ENCODE results near the gene ABHD11. TPM values are rescaled to one million over a fixed set of nuclear protein-coding genes. Genes with fewer than 3 reads are reported as not detected.
A peak's percentile ranks its signal among the peaks of the same experiment; 100 is the strongest.

The ABHD11 gene
- total and polyA plus RNA-seq, 9 of the 15 experiments (the other 6 are each of a cell fraction or from before 2014, with no cell fraction given): 7.7 to 44.2 (median 18.9) TPM

DNA sequence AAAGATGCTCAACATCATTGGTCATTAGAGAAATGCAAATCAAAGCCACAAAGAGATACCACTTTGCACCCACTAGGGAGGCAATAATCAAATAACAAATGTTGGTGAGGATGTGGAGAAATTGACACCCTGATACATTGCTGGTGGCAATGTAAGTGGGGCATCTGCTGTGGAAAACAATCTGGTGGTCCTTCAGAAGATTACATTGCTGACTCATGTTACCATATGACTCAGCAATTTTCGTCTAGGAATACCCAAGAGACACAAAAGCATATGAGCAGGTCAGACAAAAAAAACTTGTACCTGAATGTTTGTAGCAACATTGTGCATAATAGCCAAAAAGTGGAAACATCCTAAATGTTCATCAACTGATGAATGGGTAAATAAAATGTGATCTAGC is 36.3 kb upstream of the ABHD11 start (continued):
- TF ChIP-seq ZNF224 (CRISPR knock-in tag; IDR thresholded peaks at IDR 0.05): no peak
- 0 out of 4 replicates have a peak, but pooled peaks of 1 of the 2 experiments have one; percentile 23 for TF ChIP-seq FOXK2 (conservative IDR thresholded peaks at IDR 0.05 in 1 of 2, IDR thresholded peaks at IDR 0.05 in 1 of 2; ENCODE audit: low read depth in 2 of 2)
- peak; percentile 2 for TF ChIP-seq FOS (IDR thresholded peaks at IDR 0.05; ENCODE audit: extremely low read depth, insufficient read length)
- TF ChIP-seq RCOR1 (IDR thresholded peaks at IDR 0.05; ENCODE audit: borderline replicate concordance in 1 of 2, low read depth in 2 of 2, low read length in 2 of 2): 0 out of 4 replicates have a peak, but pooled peaks of 1 of the 2 experiments have one; percentile 21
- TF ChIP-seq CBX8 (IDR thresholded peaks at IDR 0.05; ENCODE audit: borderline replicate concordance, extremely low read depth, low read depth, low read length, poor library complexity, severe bottlenecking): no peak
- TF ChIP-seq, protein P1, sequence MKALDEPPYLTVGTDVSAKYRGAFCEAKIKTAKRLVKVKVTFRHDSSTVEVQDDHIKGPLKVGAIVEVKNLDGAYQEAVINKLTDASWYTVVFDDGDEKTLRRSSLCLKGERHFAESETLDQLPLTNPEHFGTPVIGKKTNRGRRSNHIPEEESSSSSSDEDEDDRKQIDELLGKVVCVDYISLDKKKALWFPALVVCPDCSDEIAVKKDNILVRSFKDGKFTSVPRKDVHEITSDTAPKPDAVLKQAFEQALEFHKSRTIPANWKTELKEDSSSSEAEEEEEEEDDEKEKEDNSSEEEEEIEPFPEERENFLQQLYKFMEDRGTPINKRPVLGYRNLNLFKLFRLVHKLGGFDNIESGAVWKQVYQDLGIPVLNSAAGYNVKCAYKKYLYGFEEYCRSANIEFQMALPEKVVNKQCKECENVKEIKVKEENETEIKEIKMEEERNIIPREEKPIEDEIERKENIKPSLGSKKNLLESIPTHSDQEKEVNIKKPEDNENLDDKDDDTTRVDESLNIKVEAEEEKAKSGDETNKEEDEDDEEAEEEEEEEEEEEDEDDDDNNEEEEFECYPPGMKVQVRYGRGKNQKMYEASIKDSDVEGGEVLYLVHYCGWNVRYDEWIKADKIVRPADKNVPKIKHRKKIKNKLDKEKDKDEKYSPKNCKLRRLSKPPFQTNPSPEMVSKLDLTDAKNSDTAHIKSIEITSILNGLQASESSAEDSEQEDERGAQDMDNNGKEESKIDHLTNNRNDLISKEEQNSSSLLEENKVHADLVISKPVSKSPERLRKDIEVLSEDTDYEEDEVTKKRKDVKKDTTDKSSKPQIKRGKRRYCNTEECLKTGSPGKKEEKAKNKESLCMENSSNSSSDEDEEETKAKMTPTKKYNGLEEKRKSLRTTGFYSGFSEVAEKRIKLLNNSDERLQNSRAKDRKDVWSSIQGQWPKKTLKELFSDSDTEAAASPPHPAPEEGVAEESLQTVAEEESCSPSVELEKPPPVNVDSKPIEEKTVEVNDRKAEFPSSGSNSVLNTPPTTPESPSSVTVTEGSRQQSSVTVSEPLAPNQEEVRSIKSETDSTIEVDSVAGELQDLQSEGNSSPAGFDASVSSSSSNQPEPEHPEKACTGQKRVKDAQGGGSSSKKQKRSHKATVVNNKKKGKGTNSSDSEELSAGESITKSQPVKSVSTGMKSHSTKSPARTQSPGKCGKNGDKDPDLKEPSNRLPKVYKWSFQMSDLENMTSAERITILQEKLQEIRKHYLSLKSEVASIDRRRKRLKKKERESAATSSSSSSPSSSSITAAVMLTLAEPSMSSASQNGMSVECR (CRISPR knock-in tag; IDR thresholded peaks at IDR 0.05): no peak
- TF ChIP-seq HDAC2 (IDR thresholded peaks at IDR 0.05): peak; percentile 71; the same call in 1 of the 2 replicates
- 0 out of 2 replicates have a peak, but pooled peaks have one; percentile 22 for TF ChIP-seq EP400 (IDR thresholded peaks at IDR 0.05)
- peak; percentile 81 for TF ChIP-seq ARID1B (IDR thresholded peaks at IDR 0.05)
- TF ChIP-seq, protein P2, sequence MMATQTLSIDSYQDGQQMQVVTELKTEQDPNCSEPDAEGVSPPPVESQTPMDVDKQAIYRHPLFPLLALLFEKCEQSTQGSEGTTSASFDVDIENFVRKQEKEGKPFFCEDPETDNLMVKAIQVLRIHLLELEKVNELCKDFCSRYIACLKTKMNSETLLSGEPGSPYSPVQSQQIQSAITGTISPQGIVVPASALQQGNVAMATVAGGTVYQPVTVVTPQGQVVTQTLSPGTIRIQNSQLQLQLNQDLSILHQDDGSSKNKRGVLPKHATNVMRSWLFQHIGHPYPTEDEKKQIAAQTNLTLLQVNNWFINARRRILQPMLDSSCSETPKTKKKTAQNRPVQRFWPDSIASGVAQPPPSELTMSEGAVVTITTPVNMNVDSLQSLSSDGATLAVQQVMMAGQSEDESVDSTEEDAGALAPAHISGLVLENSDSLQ (IDR thresholded peaks at IDR 0.05): 0 out of 2 replicates have a peak, but pooled peaks have one; percentile 5
- peak; percentile 99 for TF ChIP-seq NFE2 (IDR thresholded peaks at IDR 0.05; ENCODE audit: low read depth)
- peak; percentile 75 for TF ChIP-seq FOSL1 (tag; conservative IDR thresholded peaks at IDR 0.05)
- peak; percentile 7 for TF ChIP-seq DACH1 (IDR thresholded peaks at IDR 0.05; ENCODE audit: partially characterized antibody)
- TF ChIP-seq NONO (IDR thresholded peaks at IDR 0.05; ENCODE audit: low read depth in 2 of 2, low read length in 1 of 2): no peak
- peak; percentile 86 for TF ChIP-seq SMARCA4 (IDR thresholded peaks at IDR 0.05)
- TF ChIP-seq TRIM24 (IDR thresholded peaks at IDR 0.05): peak; percentile 36 to 43; a peak in 2 of 4 replicates
- TF ChIP-seq CBX2 (IDR thresholded peaks at IDR 0.05; ENCODE audit: insufficient read depth, low read length, poor library complexity, severe bottlenecking): no peak
- peak; percentile 34; the same call in 1 of the 2 replicates for TF ChIP-seq CBFA2T2 (conservative IDR thresholded peaks at IDR 0.05)
- TF ChIP-seq XRCC4 (IDR thresholded peaks at IDR 0.05; ENCODE audit: extremely low read depth, insufficient read depth, insufficient read length): no peak
- TF ChIP-seq, protein P3, sequence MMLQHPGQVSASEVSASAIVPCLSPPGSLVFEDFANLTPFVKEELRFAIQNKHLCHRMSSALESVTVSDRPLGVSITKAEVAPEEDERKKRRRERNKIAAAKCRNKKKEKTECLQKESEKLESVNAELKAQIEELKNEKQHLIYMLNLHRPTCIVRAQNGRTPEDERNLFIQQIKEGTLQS (IDR thresholded peaks at IDR 0.05): peak; percentile 79
- TF ChIP-seq, protein P3 (CRISPR knock-in tag; conservative IDR thresholded peaks at IDR 0.05): no peak
- peak; percentile 83 for TF ChIP-seq SMARCE1 (IDR thresholded peaks at IDR 0.05)
- 0 out of 2 replicates have a peak, but pooled peaks have one; percentile 22 for TF ChIP-seq TRIM28 (IDR thresholded peaks at IDR 0.05)
- no peak for TF ChIP-seq ZNF589 (CRISPR knock-in tag; IDR thresholded peaks at IDR 0.05; ENCODE audit: low read depth)

All from K562 (cell line).